MM.1S (cell line): ENCODE results near the gene UTP25.

Experiments
- DNase-seq: peaks from one replicate; pipeline ENCODE4 v3.0.0-alpha.2; 2015
- H2AFZ ChIP-seq: fragments of 300-600 bp; sonication (generic); 2 replicates; pipeline ENCODE4 v1.6.0; 2016; ENCODE audit warnings: antibody characterized with exemption, low read length
- H3F3A ChIP-seq: fragments of 300-600 bp; sonication (generic); 2 replicates; pipeline ENCODE4 v1.6.1; 2016; ENCODE audit warnings: mild to moderate bottlenecking, antibody characterized with exemption, low read length, moderate library complexity, mixed read lengths; ENCODE audit not compliant: insufficient read depth
- H3K27ac ChIP-seq: fragments of 300-600 bp; sonication (generic); 2 replicates; pipeline ENCODE4 v1.5.1; 2016; ENCODE audit warnings: mild to moderate bottlenecking, low read length
- H3K27me3 ChIP-seq: fragments of 300-600 bp; sonication (generic); replicated peaks from 2 replicates; pipeline ENCODE4 v1.6.0; 2016; ENCODE audit warnings: low read length; ENCODE audit not compliant: insufficient read depth
- H3K36me3 ChIP-seq: fragments of 300-600 bp; sonication (generic); replicated peaks from 2 replicates; pipeline ENCODE4 v1.6.1; 2016; ENCODE audit warnings: mild to moderate bottlenecking, low read length, mixed read lengths; ENCODE audit not compliant: insufficient read depth
- H3K4me1 ChIP-seq: fragments of 300-600 bp; sonication (generic); 2 replicates; pipeline ENCODE4 v1.6.1; 2016; ENCODE audit warnings: low read length, mixed read lengths
- H3K4me2 ChIP-seq: fragments of 300-600 bp; sonication (generic); 2 replicates; pipeline ENCODE4 v1.6.0; 2016; ENCODE audit warnings: low read depth, low read length
- H3K4me3 ChIP-seq: fragments of 300-600 bp; sonication (generic); 2 replicates; pipeline ENCODE4 v1.5.1; 2016; ENCODE audit warnings: low read length, mixed read lengths
- H3K79me2 ChIP-seq: fragments of 300-600 bp; sonication (generic); 2 replicates; pipeline ENCODE4 v1.6.1; 2016; ENCODE audit warnings: mixed run types, low read length, mixed read lengths
- H3K9ac ChIP-seq: fragments of 300-600 bp; sonication (generic); 2 replicates; pipeline ENCODE4 v1.6.1; 2016; ENCODE audit warnings: low read length, mixed read lengths
- H3K9me2 ChIP-seq: fragments of 300-600 bp; sonication (generic); replicated peaks from 2 replicates; pipeline ENCODE4 v1.6.1; 2016; ENCODE audit warnings: mild to moderate bottlenecking, low read length, mixed read lengths; ENCODE audit not compliant: insufficient read depth
- H3K9me3 ChIP-seq: fragments of 300-600 bp; sonication (generic); replicated peaks from 2 replicates; pipeline ENCODE4 v1.6.1; 2016; ENCODE audit warnings: mild to moderate bottlenecking, low read length, mixed read lengths; ENCODE audit not compliant: insufficient read depth
- H4K20me1 ChIP-seq: fragments of 300-600 bp; sonication (generic); 2 replicates; pipeline ENCODE4 v1.6.1; 2016; ENCODE audit warnings: mild to moderate bottlenecking, low read length, moderate library complexity, mixed read lengths; ENCODE audit not compliant: insufficient read depth
- EZH2 ChIP-seq: fragments of 300-600 bp; sonication (generic); optimal IDR thresholded peaks from 2 replicates; pipeline ENCODE3; 2017; ENCODE audit warnings: low read depth, mild to moderate bottlenecking, antibody characterized with exemption, low read length, mixed read lengths
- EZH2phosphoT487 ChIP-seq: fragments of 300-600 bp; sonication (generic); IDR thresholded peaks from 2 replicates; pipeline ENCODE4 v1.6.1; 2018; ENCODE audit warnings: antibody characterized with exemption, low read length
- TF ChIP-seq, protein P1 (sequence below): fragments of 300-600 bp; sonication (generic); IDR thresholded peaks from 2 replicates; pipeline ENCODE4 v1.5.1; 2016; ENCODE audit warnings: antibody characterized with exemption, low read length, mixed read lengths

Gene UTP25

GRCh38 chr1:209783386-209783785, 44.4 kb upstream of the UTP25 start:
- H3K4me3 ChIP-seq, result peak overlapping the region; percentile 74; the same call in 1 of the 2 replicates
- no peak overlapping the region for H3K9ac ChIP-seq
- H3K79me2 ChIP-seq, result peaks cover 12% of the 10 kb centered on the region
- DNase-seq, result no peak
- peaks cover 9% of the 10 kb centered on the region for H3K4me1 ChIP-seq
- no peak overlapping the region for H3K27ac ChIP-seq
- peaks cover 6% of the 10 kb centered on the region; the same call in 1 of the 2 replicates for H3F3A ChIP-seq
- peak overlapping the region; percentile 87; the same call in 1 of the 2 replicates for H3K4me2 ChIP-seq
- H4K20me1 ChIP-seq, result no peaks in the 10 kb centered on the region
- H3K9me3 ChIP-seq, result no peaks in the 10 kb centered on the region
- H3K9me2 ChIP-seq, result no peaks in the 10 kb centered on the region
- TF ChIP-seq EZH2phosphoT487 (no peak), EZH2 (no peak)
- TF ChIP-seq, protein P1, sequence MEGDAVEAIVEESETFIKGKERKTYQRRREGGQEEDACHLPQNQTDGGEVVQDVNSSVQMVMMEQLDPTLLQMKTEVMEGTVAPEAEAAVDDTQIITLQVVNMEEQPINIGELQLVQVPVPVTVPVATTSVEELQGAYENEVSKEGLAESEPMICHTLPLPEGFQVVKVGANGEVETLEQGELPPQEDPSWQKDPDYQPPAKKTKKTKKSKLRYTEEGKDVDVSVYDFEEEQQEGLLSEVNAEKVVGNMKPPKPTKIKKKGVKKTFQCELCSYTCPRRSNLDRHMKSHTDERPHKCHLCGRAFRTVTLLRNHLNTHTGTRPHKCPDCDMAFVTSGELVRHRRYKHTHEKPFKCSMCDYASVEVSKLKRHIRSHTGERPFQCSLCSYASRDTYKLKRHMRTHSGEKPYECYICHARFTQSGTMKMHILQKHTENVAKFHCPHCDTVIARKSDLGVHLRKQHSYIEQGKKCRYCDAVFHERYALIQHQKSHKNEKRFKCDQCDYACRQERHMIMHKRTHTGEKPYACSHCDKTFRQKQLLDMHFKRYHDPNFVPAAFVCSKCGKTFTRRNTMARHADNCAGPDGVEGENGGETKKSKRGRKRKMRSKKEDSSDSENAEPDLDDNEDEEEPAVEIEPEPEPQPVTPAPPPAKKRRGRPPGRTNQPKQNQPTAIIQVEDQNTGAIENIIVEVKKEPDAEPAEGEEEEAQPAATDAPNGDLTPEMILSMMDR, result no peak
- no peak overlapping the region for H2AFZ ChIP-seq
- peaks cover 2% of the 10 kb centered on the region; the same call in 1 of the 2 replicates for H3K36me3 ChIP-seq
- no peaks in the 10 kb centered on the region for H3K27me3 ChIP-seq

- no peaks in the 10 kb centered on the region for H3K9me2 ChIP-seq
- peak within 1 kb of the TSS; percentile 84 for H3K9ac ChIP-seq
- no peaks in the 10 kb centered on the region for H3K9me3 ChIP-seq
- H4K20me1 ChIP-seq, result no peaks in the 10 kb centered on the region
- peak; percentile 100 for DNase-seq
- peak within 1 kb of the TSS; percentile 56 for H3K27ac ChIP-seq
- H3K27me3 ChIP-seq, result no peaks in the 10 kb centered on the region
- H3F3A ChIP-seq, result 0 out of 2 replicates have a peak, but pooled peaks cover 6% of the 10 kb centered on the region
- peak within 1 kb of the TSS; percentile 74 for H3K4me3 ChIP-seq
- H3K36me3 ChIP-seq, result no peaks in the 10 kb centered on the region
- H3K4me2 ChIP-seq, result peak within 1 kb of the TSS; percentile 87
- H3K4me1 ChIP-seq, result peaks cover 9% of the 10 kb centered on the region
- peak within 1 kb of the TSS; percentile 90 for H2AFZ ChIP-seq
- H3K79me2 ChIP-seq, result peaks cover 12% of the 10 kb centered on the region
- TF ChIP-seq, protein P1, result no peak
- TF ChIP-seq EZH2 (no peak), EZH2phosphoT487 (no peak)
Observed at GRCh38 chr1:209784265-209785169, 43.3 kb upstream of the UTP25 start, which contains the start of gene C1orf74. TSS of gene C1orf74 (minus strand) at chr1:209784559. CDS start at chr1:209783634, 925 bp downstream.

GRCh38 chr1:209785592-209785991, 42.2 kb upstream of the UTP25 start:
- H2AFZ ChIP-seq, result no peak overlapping the region
- H4K20me1 ChIP-seq, result no peaks in the 10 kb centered on the region
- H3K9me2 ChIP-seq, result no peaks in the 10 kb centered on the region
- 0 out of 2 replicates have a peak, but pooled peaks cover 6% of the 10 kb centered on the region for H3F3A ChIP-seq
- H3K9ac ChIP-seq, result no peak overlapping the region
- DNase-seq, result no peak
- H3K79me2 ChIP-seq, result peaks cover 12% of the 10 kb centered on the region
- H3K4me1 ChIP-seq, result peaks cover 9% of the 10 kb centered on the region
- H3K36me3 ChIP-seq, result no peaks in the 10 kb centered on the region
- no peak overlapping the region for H3K4me3 ChIP-seq
- H3K9me3 ChIP-seq, result no peaks in the 10 kb centered on the region
- H3K4me2 ChIP-seq, result no peak overlapping the region
- H3K27ac ChIP-seq, result no peak overlapping the region
- no peaks in the 10 kb centered on the region for H3K27me3 ChIP-seq
- TF ChIP-seq EZH2, result no peak
- TF ChIP-seq, protein P1, result no peak
- no peak for TF ChIP-seq EZH2phosphoT487
